ENCODE measurements around the gene PSMD8.

- TF ChIP-seq CTCF (IDR thresholded peaks at IDR 0.05 in 2 of 3, conservative IDR thresholded peaks at IDR 0.05 in 1 of 3; ENCODE audit: borderline replicate concordance in 1 of 3, insufficient read depth in 1 of 3, low read depth in 2 of 3, low read length in 2 of 3) (peak; percentile 85 to 90 (median 89)), SP1 (IDR thresholded peaks at IDR 0.05; ENCODE audit: low read depth) (peak; percentile 92), POLR2AphosphoS5 (IDR thresholded peaks at IDR 0.05; ENCODE audit: low read depth, low read length) (peak; percentile 47; the same call in 1 of the 2 replicates), POLR2A (IDR thresholded peaks at IDR 0.05; ENCODE audit: borderline replicate concordance, extremely low read depth, insufficient read depth, insufficient read length) (no peak), CEBPB (IDR thresholded peaks at IDR 0.05; ENCODE audit: low read depth) (no peak), ATF3 (IDR thresholded peaks at IDR 0.05) (no peak)
These were observed 28.8 kb downstream of the PSMD8 start, which contains the start of gene FAM98C for GRCh38 chr19:38402967-38403674.
